GM18873 (cell line): ENCODE data around the gene SORBS1.

Experiments used
- ATAC-seq: cut with Tn5 transposase; IDR thresholded peaks from one replicate; pipeline ENCODE4 v1.9.1; 2021; ENCODE audit warnings: mild to moderate bottlenecking, moderate library complexity, moderate number of reproducible peaks; ENCODE audit not compliant: unreplicated experiment, low FRiP score

SORBS1 gene

GRCh38 chr10:95561177-95561863, at the start of gene SORBS1:
Gene SORBS1, minus strand, starts transcription at chr10:95561371. Its CDS starts 120,236 bp downstream, at chr10:95441135.
- peak; percentile 98 for ATAC-seq

GRCh38 chr10:95610727-95611126, 49.6 kb upstream of the SORBS1 start:
- ATAC-seq, result no peak

GRCh38 chr10:95606922-95607321, 45.8 kb upstream of the SORBS1 start:
- ATAC-seq, result no peak

GRCh38 chr10:95605163-95605562, 44.0 kb upstream of the SORBS1 start:
- ATAC-seq, result no peak

GRCh38 chr10:95604630-95605029, 43.5 kb upstream of the SORBS1 start:
- ATAC-seq, result no peak

- ATAC-seq, result no peak
Measured at GRCh38 chr10:95602382-95602781, 41.2 kb upstream of the SORBS1 start.

GRCh38 chr10:95601116-95601719, 40.0 kb upstream of the SORBS1 start:
- no peak for ATAC-seq

GRCh38 chr10:95600158-95600557, 39.0 kb upstream of the SORBS1 start:
- ATAC-seq, result no peak

GRCh38 chr10:95597788-95598187, 36.6 kb upstream of the SORBS1 start:
- no peak for ATAC-seq

GRCh38 chr10:95588025-95588424, 26.9 kb upstream of the SORBS1 start:
- no peak for ATAC-seq

GRCh38 chr10:95579835-95580535, 18.8 kb upstream of the SORBS1 start:
- no peak for ATAC-seq

- ATAC-seq, result no peak
Measured at GRCh38 chr10:95579292-95579691, 18.1 kb upstream of the SORBS1 start.

GRCh38 chr10:95578619-95579018, 17.4 kb upstream of the SORBS1 start:
- no peak for ATAC-seq

GRCh38 chr10:95574649-95575365, 13.6 kb upstream of the SORBS1 start:
- no peak for ATAC-seq

- no peak for ATAC-seq
Measured at GRCh38 chr10:95573964-95574604, 12.9 kb upstream of the SORBS1 start.

- ATAC-seq, result no peak
Measured at GRCh38 chr10:95573527-95573926, 12.4 kb upstream of the SORBS1 start.

- ATAC-seq, result no peak
Measured at GRCh38 chr10:95572131-95572820, 11.1 kb upstream of the SORBS1 start.

GRCh38 chr10:95571390-95571789, 10.2 kb upstream of the SORBS1 start:
- no peak for ATAC-seq

GRCh38 chr10:95569368-95569767, 8.2 kb upstream of the SORBS1 start:
- no peak for ATAC-seq
